HG03558 (cell line): ENCODE measurements around the gene CACNA1A.

Experiments used
- ATAC-seq: cut with Tn5 transposase; IDR thresholded peaks from one replicate; pipeline ENCODE4 v1.9.1; 2021; ENCODE audit warnings: moderate number of reproducible peaks; ENCODE audit not compliant: unreplicated experiment; ENCODE audit errors: extremely low read depth

The CACNA1A gene

GRCh38 chr19:13328241-13328640, 178.0 kb downstream of the CACNA1A start:
- no peak for ATAC-seq

- ATAC-seq, result no peak
These were observed 186.8 kb downstream of the CACNA1A start for GRCh38 chr19:13319526-13319925.

- ATAC-seq, result no peak
These were observed 188.1 kb downstream of the CACNA1A start for GRCh38 chr19:13318190-13318589.

GRCh38 chr19:13315495-13315894, 190.8 kb downstream of the CACNA1A start:
- ATAC-seq, result no peak

- no peak for ATAC-seq
These were observed 191.5 kb downstream of the CACNA1A start for GRCh38 chr19:13314761-13315160.

GRCh38 chr19:13313875-13314274, 192.4 kb downstream of the CACNA1A start:
- ATAC-seq, result no peak

- no peak for ATAC-seq
These were observed 196.4 kb downstream of the CACNA1A start for GRCh38 chr19:13309864-13310263.

GRCh38 chr19:13303381-13304129, 202.7 kb downstream of the CACNA1A start:
- ATAC-seq, result no peak

GRCh38 chr19:13302526-13303270, 203.6 kb downstream of the CACNA1A start:
- no peak for ATAC-seq

- no peak for ATAC-seq
These were observed 204.5 kb downstream of the CACNA1A start for GRCh38 chr19:13301627-13302334.

GRCh38 chr19:13300421-13301030, 205.8 kb downstream of the CACNA1A start:
- no peak for ATAC-seq

GRCh38 chr19:13299838-13300237, 206.4 kb downstream of the CACNA1A start:
- no peak for ATAC-seq

- ATAC-seq, result no peak
These were observed 207.5 kb downstream of the CACNA1A start for GRCh38 chr19:13298565-13299481.

- no peak for ATAC-seq
These were observed 209.3 kb downstream of the CACNA1A start for GRCh38 chr19:13297023-13297422.

- ATAC-seq, result no peak
These were observed 211.3 kb downstream of the CACNA1A start for GRCh38 chr19:13294812-13295567.

- no peak for ATAC-seq
These were observed 214.4 kb downstream of the CACNA1A start for GRCh38 chr19:13291913-13292312.

- no peak for ATAC-seq
These were observed 215.5 kb downstream of the CACNA1A start for GRCh38 chr19:13290741-13291140.

- ATAC-seq, result no peak
These were observed 217.0 kb downstream of the CACNA1A start for GRCh38 chr19:13289295-13289694.
